ENCODE results near the gene ENPP7. TPM values are rescaled to one million over a fixed set of nuclear protein-coding genes. Genes with fewer than 3 reads are reported as not detected.

ENPP7 gene
- total RNA-seq, 8 experiments from 2014 or later: 0.11 to 0.73 (median 0.22) TPM; not detected in 3

DNA sequence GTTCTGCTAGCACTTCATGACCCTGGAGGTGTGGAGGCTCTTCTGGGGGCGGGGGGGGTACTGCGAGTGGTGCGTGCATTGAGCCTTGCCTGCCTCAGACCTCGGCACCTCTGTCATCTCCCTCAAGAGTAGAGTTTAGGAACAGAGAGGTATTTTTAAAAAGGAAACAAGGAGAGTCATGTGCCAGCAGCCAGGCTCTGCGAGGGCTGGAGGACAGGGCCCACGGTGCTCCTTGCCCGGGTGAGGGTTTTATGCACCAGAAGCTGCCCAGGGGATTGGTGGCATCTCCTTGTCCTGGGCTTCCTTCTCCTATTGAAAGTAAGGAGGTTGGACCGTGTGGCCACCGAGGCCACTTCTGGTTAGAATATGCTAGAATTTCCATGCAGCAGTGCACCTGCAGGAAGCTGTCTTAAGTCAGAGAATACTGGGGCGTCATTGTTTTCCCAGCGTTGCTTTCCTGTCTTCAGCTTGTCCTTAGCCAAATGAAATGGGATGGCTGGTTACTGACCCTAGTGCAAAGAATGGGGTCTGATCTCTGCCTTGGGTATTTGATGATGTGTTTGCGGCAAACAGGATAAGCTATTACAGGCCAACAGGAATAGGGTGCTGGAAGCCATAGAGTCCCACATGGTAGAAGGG lies 50.4 kb downstream of the ENPP7 start:
- H3K4me3 ChIP-seq: no peak overlapping the region
- no peak overlapping the region for H3K27ac ChIP-seq
- no peak for ATAC-seq (replicated peaks in 6 of 8)
- 77 to 100% (median 92%) methylated on average over 1 to 8 of the region's 12 CpGs; no CpG with 5 or more reads in 3 of the 10 experiments for WGBS, 10 experiments
- in situ Hi-C loops (cut with MboI; ENCODE audit: low pct_unique_long_range_greater_than_20kb in 2 of 9, low sequenced_read_pairs in 9 of 9, unreplicated experiment in 9 of 9): no loop called here
- H3K4me1 ChIP-seq (replicated peaks in 1 of 2): peaks cover 12 to 19% of the 10 kb centered on the region in 2 donors

DNA sequence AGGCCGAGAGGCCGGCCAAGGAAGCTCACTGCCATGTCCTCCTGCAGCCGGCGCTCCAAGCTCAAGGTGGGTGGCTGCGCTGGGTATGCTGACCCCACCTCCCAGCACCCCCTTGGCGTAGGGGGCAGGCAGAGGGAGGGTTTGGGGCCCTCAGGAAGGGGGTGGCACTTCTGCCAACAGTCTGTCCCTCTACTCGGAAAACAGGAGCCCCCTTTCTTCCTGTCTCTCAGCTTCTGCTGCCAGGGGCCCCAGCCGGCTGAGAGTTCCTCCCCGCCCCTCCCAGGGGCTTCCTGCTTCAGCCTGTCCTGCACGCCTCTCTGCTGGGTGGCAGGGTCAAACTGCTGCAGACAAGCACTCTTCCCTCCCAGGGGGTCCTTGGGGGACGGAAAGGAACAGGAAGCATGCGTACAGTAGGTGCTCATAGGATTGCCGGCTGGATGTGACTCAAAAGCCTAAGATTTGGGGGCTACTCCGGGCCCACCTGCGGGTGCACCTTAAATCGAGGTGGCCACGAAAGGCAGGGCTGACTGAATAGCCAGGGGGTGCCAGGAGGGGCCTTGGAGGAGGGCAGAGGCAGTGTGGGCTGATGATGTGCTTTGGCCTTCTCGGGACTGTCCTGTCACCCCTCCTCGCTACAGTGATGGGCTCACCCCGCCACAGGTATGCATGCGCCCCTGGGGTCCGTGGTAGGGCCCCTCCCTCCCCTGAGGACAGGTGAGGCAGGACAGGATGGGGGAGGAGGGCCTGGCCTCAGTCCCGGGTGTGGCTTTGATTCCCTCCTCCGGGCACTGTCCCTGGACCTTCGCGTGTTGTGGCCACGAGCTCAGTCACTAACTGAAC lies 51.2 kb downstream of the ENPP7 start:
- no peak overlapping the region for H3K27ac ChIP-seq
- WGBS, 10 experiments: 80 to 100% (median 91%) methylated on average over 1 to 7 of the region's 27 CpGs; no CpG with 5 or more reads in 7 of the 10 experiments
- H3K4me3 ChIP-seq: no peak overlapping the region
- in situ Hi-C loops (cut with MboI; ENCODE audit: low pct_unique_long_range_greater_than_20kb in 2 of 9, low sequenced_read_pairs in 9 of 9, unreplicated experiment in 9 of 9): no loop called here
- peaks cover 5 to 11% of the 10 kb centered on the region in 2 donors for H3K4me1 ChIP-seq (replicated peaks in 1 of 2)
- ATAC-seq (replicated peaks in 6 of 8): no peak

DNA sequence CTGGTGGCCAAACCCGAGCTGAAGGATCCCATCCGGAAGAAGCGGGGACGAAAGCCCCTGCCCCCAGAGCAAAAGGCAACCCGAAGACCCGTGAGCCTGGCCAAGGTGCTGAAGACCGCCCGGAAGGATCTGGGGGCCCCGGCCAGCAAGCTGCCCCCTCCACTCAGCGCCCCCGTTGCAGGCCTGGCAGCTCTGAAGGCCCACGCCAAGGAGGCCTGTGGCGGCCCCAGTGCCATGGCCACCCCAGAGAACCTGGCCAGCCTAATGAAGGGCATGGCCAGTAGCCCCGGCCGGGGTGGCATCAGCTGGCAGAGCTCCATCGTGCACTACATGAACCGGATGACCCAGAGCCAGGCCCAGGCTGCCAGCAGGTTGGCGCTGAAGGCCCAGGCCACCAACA lies 53.1 kb downstream of the ENPP7 start:
- no peak overlapping the region for H3K27ac ChIP-seq
- WGBS, 10 experiments: 100% methylated on average over 2 of the region's 18 CpGs; no CpG with 5 or more reads in 9 of the 10 experiments
- H3K4me3 ChIP-seq: no peak overlapping the region
- ATAC-seq (replicated peaks in 6 of 8): peak in 1 of 8 experiments; percentile 2
- in situ Hi-C loops (cut with MboI; ENCODE audit: low pct_unique_long_range_greater_than_20kb in 2 of 9, low sequenced_read_pairs in 9 of 9, unreplicated experiment in 9 of 9): no loop called here
- peaks cover 1 to 7% of the 10 kb centered on the region in 2 donors for H3K4me1 ChIP-seq (replicated peaks in 1 of 2)

DNA sequence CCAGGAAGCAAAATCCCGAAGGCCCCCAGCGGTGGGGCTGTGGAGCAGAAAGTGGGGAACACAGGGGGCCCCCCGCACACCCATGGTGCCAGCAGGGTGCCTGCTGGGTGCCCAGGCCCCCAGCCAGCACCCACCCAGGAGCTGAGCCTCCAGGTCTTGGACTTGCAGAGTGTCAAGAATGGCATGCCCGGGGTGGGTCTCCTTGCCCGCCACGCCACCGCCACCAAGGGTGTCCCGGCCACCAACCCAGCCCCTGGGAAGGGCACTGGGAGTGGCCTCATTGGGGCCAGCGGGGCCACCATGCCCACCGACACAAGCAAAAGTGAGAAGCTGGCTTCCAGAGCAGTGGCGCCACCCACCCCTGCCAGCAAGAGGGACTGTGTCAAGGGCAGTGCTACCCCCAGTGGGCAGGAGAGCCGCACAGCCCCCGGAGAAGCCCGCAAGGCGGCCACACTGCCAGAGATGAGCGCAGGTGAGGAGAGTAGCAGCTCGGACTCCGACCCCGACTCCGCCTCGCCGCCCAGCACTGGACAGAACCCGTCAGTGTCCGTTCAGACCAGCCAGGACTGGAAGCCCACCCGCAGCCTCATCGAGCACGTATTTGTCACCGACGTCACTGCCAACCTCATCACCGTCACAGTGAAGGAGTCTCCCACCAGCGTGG lies 53.7 kb downstream of the ENPP7 start:
- in situ Hi-C loops (cut with MboI; ENCODE audit: low pct_unique_long_range_greater_than_20kb in 2 of 9, low sequenced_read_pairs in 9 of 9, unreplicated experiment in 9 of 9): no loop called here
- Histone ChIP-seq H3K4me1 (replicated peaks in 1 of 2) (peaks cover 7 to 10% of the 10 kb centered on the region in 2 donors), H3K27ac (no peak overlapping the region), H3K4me3 (no peak overlapping the region)
- peak in 3 of 8 experiments; percentile 8 to 12 (median 11) for ATAC-seq (replicated peaks in 6 of 8)
- 90 to 100% (median 100%) methylated on average over 1 to 18 of the region's 31 CpGs; no CpG with 5 or more reads in 5 of the 10 experiments for WGBS, 10 experiments

DNA sequence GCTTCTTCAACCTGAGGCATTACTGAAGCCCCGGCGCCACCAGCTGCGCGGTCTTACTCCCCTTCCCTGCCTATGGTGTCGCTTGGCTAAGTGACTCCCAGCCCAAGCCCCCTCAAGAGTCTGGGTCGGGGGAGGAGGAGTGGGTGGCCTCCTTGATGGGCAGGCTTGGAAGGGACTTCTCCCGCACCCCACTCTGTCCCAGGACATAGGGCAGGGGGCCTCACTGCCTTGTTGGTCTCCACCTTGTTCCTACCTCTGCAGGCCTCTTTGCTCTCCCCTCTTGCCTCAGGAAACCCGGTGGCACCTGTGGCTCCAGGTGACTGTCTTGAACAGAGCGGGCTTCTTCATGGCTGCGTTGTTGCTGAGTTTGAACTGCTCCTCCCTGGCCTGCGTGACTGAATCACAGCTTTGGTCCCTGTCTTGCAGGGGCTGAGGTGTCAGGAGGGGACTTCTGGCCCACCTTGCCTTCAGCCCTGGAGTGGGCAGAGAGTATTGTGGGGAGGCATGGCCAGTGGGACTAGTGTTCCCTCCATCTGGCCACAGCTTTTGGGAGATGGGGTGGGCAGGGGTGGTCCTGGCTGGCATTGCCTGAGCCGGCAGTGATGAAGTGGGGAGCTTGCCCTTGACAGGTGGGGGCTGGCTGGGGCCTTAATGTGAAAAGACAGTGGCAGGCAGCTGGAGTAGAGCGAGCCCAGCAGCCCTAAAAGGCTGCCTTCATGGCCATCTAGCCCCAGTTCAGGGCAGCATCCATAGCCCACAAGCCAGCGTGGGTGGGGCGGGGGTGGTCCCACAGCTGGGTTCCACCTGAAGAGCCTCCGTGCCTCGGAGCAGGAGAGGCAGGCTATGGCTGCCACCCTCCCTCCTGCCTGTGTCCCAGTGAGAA lies 54.5 kb downstream of the ENPP7 start:
- ATAC-seq (replicated peaks in 6 of 8): no peak
- Histone ChIP-seq H3K4me1 (replicated peaks in 1 of 2) (peaks cover 8 to 15% of the 10 kb centered on the region in 2 donors), H3K27ac (no peak overlapping the region), H3K4me3 (no peak overlapping the region)
- WGBS, 10 experiments: 65 to 100% (median 87%) methylated on average over 1 to 4 of the region's 17 CpGs; no CpG with 5 or more reads in 6 of the 10 experiments
- in situ Hi-C loops (cut with MboI; ENCODE audit: low pct_unique_long_range_greater_than_20kb in 2 of 9, low sequenced_read_pairs in 9 of 9, unreplicated experiment in 9 of 9): no loop called here

DNA sequence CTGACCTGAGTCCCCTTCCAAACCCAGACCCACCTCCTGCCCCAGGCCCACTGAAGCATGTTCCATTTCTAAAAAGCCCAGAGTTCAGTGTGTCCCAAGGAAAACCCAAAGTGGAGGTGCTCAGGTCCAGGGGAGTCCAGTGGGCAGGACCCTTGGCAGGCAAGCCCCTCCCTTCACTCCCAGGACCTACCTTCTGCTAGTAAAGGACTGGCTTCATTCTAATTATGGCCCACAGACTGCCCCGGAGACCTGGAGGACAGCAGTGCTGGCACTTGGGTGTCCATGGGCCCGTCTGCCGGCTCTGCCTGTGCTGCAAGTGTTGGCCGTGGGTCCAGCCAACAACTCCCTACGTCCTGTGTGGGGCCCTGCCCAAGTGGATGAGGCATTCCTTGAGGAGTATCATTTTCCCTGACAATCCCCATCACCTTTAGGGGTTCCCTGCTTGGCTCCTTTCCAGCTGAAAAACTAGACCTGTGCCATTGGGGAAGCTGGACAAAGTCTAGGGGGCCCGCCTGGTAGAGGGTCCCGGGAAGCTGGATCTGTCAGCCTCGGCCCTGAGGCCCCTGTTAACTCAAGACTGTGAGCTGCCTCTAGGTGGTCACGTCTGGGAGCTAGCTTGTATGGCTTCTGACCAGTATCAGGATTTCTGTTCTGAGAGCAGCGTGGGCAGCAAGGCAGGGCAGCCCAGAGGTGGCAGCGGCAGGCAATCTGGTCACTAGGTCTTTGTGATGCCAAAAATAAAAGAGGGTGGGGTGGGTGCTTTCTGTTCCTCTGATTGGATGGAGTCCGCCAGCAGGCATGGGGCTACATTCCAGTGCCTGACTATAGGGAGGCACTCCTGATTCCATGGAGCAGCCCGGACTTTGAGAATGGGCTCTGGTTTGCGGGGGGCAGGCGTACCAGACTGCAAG lies 55.4 kb downstream of the ENPP7 start:
- 59 to 100% (median 90%) methylated on average over 1 to 8 of the region's 15 CpGs; no CpG with 5 or more reads in 3 of the 10 experiments for WGBS, 10 experiments
- H3K4me3 ChIP-seq: no peak overlapping the region
- ATAC-seq (replicated peaks in 6 of 8): no peak
- peaks cover 11 to 20% of the 10 kb centered on the region in 2 donors for H3K4me1 ChIP-seq (replicated peaks in 1 of 2)
- in situ Hi-C loops (cut with MboI; ENCODE audit: low pct_unique_long_range_greater_than_20kb in 2 of 9, low sequenced_read_pairs in 9 of 9, unreplicated experiment in 9 of 9): no loop called here
- no peak overlapping the region for H3K27ac ChIP-seq

DNA sequence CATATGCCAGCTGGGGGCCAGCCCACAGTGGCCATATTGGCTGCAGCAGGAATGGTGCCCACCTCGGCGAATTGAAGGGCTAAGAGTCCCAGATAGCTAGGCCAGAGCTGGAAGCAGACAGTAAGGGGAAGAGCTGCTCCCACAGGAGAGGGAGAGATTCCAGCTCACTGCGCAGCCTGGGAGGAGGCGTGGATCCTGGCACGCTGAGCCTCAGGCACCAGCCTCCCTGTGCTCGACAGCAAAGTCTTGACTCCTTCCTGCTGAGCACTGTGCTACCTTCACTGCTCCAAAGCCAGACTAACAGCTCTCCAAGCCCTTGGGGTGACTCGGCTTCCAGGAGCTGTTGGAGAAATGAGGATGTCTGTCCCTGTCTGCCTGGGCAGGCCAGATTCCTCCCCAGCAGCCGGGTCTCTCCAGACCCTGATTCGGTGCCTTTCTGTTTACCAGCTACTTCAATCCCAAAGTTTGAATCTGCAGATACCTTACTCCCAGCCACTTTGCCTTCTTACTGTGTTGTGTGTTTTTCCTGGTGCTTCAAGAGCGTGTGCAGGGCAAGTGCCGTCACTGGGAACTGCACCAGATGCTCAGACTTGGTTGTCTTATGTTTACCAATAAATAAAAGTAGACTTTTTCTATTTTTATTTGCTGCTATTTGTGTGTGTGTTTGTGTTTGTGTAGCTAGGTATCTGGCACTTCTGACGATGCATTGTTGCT lies 56.3 kb downstream of the ENPP7 start:
- in situ Hi-C loops (cut with MboI; ENCODE audit: low pct_unique_long_range_greater_than_20kb in 2 of 9, low sequenced_read_pairs in 9 of 9, unreplicated experiment in 9 of 9): no loop called here
- 67 to 100% (median 88%) methylated on average over 1 to 9 of the region's 12 CpGs; no CpG with 5 or more reads in 2 of the 10 experiments for WGBS, 10 experiments
- Histone ChIP-seq H3K27ac (no peak overlapping the region), H3K4me3 (no peak overlapping the region), H3K4me1 (replicated peaks in 1 of 2) (peaks cover 20 to 29% of the 10 kb centered on the region in 2 donors)
- ATAC-seq (replicated peaks in 6 of 8): no peak

DNA sequence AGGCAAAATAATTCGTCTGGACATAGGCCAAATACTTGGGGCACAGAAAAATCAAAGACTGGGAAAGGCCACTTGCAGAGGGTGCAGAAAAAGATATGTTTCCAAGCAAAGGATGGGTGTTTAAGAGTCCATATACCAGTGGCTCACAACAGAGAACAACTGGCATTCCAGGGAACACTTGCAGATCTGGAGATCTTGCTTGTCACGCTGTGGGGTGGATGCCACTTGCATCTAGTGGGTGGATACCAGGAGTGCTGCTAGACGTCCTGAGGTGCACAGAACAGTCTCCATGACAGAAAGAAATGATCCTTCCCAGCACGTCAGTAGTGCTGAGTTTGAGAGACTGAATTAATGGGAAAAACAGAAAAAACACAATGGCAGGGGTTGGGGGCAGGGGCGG lies 57.7 kb downstream of the ENPP7 start:
- Histone ChIP-seq H3K27ac (no peak overlapping the region), H3K4me1 (replicated peaks in 1 of 2) (peaks cover 34 to 37% of the 10 kb centered on the region in 2 donors), H3K4me3 (no peak overlapping the region)
- in situ Hi-C loops (cut with MboI; ENCODE audit: low pct_unique_long_range_greater_than_20kb in 2 of 9, low sequenced_read_pairs in 9 of 9, unreplicated experiment in 9 of 9): no loop called here
- ATAC-seq (replicated peaks in 6 of 8): no peak
- WGBS, 10 experiments: 26 to 71% (median 36%) methylated on average over 1 to 5 of the region's 5 CpGs; no CpG with 5 or more reads in 3 of the 10 experiments

DNA sequence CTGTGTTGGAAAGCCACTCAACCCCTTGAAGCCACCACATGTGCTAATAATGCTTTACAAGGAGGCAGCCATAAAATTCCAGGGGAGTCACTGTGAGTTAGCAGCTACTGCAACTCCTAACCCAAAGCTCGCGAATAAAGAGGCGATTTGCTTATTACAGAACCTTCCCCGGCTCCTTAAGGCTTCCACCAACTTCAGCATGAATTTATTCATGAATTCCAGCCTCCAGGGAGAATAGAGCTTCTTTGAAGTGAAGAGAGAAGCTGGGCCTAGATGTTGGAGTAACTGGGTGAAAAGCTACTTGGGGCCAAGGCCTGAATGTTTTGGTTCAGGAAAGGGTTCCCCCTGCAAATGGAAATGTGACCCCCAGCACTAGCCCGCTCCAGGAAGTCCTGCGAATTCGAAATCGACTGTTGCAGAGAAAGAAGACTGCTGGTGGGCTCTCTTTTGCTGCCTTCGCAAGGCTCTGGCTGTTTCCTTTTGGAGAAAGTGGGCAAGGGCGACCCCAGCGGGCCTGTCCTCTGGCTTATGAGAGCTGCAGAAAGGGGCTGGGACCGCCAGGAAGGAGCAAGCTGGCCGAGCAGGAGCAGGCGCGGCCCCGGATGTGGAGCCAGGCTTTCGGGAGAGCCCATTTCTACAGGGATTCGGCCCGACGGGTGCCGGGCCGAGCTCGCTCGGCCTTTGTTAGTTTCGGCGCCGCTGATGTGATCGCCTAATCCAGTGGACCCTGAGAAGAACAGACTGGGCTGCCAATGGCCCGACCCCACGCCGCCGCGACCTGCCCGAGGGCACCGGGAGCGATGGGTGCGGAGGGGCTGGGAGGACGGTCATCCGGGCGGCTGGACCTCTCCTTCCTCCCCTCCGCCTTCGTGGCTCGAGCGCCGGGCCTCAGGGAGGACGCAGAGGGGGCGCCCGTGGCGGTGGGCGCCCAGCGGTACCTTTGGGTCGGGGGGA lies 58.5 kb downstream of the ENPP7 start:
- 0 to 60% (median 20%) methylated on average over 2 to 22 of the region's 52 CpGs; no CpG with 5 or more reads in 1 of the 10 experiments for WGBS, 10 experiments
- ATAC-seq (replicated peaks in 6 of 8): peak in 7 of 8 experiments; percentile 0 to 46 (median 1)
- in situ Hi-C loops (cut with MboI; ENCODE audit: low pct_unique_long_range_greater_than_20kb in 2 of 9, low sequenced_read_pairs in 9 of 9, unreplicated experiment in 9 of 9): no loop called here
- Histone ChIP-seq H3K27ac (no peak overlapping the region), H3K4me1 (replicated peaks in 1 of 2) (peaks cover 41 to 44% of the 10 kb centered on the region in 2 donors), H3K4me3 (peak overlapping the region in 3 of 5 donors; percentile 9 to 19 (median 10))

Data from motor neuron (in vitro differentiated cells).